NK-92 (cell line): ENCODE results near the gene CD164L2.
"Not testable (repeated sequence)": the region's sequence is repeated elsewhere in the genome, so short reads cannot be mapped to it uniquely, and the experiment has no call there.

Source experiments
- DNase-seq: peaks from one replicate; lab custom pipeline; 2025; ENCODE audit not compliant: unreplicated experiment; lab: John Stamatoyannopoulos, UW

Gene CD164L2

DNA sequence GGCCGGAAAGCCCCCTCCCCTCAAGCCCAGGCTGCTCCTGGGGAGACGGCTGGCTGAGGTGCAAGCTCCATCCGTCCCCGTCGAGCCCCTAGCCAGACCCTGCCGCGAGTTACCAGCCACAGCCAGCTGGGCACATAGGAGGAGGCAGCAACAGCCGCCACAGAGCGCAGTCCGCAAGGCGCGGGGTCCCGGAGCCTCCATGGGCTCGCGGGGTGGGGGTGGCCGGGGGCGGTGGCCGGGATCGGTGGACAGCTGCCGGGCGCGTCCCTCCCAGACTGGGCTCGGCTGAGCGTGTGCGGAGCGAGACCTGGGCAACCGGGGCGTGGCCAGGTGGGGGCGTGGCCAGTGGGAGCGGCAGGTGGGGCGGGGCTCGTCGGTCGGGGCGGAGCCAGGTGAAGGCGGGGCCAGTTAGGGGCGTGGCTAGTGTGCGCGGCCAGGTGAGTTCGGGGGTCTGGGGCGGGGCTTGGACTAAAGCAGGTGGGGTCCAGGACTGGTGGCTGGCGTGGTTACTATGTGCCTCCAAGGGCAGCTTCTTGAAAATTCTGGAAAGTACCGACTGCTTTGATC, at the start of gene CD164L2:
CD164L2 (minus strand) TSS at position 295 of the 567 bp plus-strand sequence; CDS start at position 201, 94 bp downstream.
- no peak for DNase-seq

DNA sequence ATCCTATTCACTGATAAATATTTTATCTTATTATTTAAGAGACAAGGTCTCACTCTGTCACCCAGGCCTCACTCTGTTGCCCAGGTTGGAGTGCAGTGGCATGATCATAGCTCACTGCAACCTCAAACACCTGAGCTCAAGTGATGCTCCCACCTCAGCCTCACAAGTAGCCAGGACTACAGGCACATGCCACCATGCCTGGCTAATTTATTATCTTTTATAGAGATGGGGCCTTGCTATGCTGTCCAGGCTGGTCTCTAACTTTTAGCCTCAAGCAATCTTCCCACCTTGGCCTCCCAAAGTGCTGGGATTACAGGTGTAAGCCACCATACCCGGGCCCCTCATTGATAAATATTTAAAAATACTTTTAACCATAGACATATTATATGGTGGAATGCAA, 49.6 kb upstream of the CD164L2 start:
- not testable (repeated sequence) for DNase-seq

DNA sequence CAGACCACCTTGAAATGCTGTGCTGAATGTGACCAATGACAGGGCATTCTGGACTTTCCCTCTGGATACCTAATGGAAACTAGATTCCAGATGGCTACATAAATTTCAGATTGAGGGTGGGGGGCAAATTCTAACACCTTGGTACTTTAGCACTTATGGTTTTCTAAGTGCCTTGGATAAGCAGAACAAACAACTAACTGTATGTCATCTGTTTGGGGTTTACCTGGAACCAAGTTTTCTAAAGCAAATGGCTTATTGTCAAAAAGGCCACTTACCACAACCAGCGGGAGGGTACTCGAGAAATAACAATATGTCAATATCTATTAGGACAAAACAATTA, 48.4 kb upstream of the CD164L2 start:
- no peak for DNase-seq

DNA sequence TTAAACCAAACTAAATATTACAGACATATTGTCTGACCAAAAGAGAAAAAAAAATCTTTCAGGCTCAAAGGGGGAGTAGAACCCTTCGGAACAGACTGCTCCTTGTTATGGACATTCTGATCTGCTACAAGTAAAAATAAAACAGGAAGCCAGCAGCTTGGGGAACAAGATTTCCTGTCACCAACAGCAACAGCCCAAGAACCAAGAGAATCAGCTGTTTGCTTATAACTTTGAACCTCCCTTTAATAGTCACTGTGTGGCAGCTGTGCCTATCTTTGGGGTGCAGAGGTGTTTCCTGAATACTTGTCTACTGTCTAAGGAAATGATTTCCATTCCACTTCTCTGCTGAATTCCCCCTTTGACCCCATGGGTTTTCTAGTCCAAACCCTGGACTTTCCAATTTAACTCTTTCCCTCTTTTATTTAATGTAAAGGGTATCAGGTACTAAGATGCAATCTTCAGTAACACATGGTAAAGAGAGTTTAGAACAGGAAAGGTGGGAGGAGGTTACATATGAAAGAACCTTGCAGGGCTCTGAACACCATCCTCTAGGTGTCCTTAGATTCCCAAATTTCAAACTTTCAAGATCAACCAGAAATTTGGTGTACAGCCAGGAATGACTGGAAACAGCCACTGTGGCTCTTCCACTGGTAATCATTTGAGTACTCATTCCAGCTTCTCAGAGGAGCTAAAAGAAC, 47.9 kb upstream of the CD164L2 start:
- no peak for DNase-seq

DNA sequence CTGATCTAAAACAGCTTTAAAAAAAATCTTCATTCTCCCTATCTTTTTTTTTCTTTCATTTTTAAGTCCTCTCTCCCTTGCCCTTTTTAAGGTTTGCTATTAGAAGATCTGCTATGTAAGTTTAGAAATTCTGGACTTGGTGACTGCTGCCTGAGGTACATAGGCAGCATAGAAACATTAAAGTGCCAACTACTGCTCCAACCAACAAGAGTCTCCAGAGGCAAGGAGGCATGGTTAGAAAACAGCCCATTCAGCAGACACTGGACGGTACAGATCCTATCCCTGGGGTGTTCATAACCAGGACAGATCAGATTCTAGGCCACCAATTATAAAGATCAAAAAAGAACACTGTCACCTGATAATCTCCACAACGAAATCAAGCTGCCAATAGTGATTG, 45.9 kb upstream of the CD164L2 start:
- DNase-seq: no peak

DNA sequence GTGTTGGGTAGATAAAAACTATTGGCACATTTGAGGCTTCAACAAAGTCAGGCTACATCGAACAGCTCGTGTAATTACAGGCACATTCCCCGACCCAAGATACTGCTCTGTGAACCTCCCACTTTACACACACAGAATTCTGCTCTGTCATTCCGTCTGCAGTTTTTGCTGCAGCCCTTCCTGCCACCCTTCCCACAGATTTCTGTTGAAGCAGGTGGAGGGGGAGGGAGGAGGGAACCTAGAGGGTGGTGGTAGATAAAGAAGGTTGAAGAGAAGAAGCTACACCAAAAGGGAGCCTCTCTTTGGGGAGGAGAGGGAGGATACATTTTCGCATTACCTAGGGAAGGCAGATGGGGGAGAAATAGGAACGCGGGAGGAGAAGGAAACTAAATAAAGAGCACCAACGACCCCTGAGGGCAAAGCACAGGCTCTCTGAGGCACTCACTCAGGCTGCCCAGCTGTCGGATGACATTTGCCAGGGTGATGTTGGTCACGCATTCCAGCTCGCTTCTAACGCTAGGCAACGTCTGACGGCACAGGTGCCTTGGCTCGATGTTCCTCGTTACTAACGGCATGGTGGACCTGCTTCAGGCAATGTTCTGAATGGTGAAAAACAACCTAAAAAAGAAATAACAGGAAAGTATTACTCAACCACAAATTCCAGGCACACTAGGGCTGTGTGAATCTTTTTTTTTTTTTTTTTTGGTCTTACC, 45.3 kb upstream of the CD164L2 start:
- no peak for DNase-seq

DNA sequence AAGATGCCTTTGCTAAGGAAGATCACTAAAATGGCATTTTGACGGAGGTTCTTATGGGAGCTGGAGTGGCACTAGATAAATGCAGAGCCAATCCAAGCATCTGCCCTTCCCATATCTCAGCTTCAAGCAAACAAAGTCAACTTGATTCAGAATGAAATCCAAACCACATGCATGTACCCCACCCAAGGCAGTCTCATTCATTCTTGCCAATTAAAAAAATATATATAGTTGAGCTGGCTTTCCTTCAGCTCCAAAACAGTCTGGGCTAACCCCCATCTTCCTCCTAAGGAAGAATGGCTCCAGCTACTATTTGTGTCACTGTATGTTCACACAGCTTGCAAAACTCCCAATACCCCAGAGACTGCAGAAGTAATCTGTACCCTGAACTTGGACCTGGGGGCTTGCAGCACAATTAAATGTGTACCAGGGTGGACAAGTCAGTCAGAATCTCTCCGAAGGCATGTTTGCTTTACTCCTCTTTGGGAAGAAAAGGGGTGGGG, 44.7 kb upstream of the CD164L2 start:
- no peak for DNase-seq

DNA sequence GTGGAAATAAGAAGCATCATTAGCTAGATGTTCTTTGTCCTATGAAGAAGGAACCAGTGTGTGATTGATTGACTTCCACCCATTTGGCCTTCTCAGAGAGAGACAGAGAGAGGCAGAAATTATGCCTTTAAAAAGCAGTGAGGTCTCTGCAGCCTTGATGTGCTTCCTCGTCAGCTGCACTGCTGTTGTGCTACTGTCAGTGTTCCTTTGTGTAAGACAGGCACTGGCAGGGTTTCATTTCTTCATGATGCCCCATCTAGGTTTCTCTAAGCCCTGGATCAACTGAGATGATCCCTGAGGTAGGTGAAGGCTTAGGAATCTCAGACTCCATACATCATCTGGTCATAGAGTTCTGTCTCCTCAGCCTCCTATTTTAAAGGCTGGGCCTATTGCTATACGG, 44.2 kb upstream of the CD164L2 start:
- no peak for DNase-seq

DNA sequence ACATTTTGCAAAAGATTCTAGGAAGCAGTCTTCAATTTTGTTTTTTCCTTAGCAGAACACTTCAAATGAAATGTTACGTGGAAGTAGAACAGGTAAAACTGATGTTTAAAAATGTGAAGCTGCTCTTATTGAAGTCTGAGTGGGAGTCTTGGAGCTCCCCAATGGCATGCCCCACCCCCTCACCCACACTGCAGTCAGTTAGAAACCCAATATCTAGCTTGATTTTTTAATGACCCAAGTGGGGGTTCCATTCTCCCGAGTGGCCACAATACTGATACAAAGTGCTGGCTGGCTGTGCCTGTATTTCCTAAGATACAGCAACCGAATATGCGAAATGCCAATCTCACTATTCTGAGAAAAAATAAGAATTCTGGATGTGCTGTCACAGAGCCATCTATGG, 40.6 kb upstream of the CD164L2 start:
- no peak for DNase-seq

DNA sequence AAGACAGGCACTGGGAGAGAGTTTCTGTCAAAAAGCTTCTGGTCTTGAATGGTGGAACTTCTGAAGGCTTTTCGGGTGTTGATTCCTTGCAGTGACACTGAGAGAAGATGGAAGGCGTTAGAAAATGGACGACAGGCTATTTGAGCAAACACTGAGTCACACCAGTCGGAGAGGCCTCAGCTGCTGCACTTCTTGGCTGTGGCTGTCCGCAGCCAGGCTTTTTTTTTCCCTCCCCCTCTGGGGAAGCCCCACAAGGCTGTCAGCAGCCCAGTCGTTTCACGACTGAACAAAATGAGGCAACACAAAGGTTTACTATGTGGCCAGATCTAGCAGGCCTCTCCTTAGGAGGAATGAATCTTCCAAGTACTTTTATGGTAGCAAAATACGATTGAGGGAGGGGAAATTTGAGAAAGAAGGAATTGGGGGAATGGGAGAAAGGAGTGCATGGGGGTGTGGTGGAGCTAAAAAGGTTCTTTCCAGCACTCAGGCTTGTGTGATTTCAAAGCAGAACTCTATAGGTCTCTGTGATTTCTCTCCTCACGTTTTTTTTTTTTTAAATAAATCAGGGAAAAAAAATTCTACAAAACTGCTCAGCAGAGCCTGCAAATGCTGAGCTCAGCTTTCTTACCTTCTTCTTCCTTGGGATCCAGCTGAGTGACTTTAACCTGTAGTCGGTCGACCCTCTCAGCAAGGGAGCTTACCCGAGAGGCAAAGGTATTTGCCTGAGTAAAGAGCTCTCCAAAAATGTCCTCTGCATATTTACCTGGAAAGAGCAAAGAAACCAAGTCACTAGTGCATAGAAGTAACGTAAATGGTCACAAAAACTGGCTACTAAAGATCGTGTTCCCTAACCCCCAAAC, 35.4 kb upstream of the CD164L2 start:
- DNase-seq: no peak

DNA sequence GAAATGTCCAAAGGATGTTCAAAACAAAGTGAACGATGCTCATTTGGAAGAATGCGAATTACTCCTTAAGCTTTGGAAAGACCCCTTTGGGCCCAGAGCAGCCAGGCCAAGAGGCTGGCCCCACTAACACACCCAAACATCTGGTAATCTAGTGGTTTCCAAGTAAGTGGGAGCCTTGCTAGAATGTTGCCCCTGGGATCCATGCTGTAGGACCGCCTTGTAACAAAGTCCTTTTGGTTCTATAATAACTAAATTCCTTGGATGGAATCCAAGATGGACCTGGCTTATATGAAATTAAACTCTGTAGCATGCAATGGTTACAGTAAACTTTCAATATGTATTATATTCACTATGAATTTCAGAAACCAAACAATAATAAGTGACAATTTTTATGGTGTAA, 34.6 kb upstream of the CD164L2 start:
- DNase-seq: no peak

DNA sequence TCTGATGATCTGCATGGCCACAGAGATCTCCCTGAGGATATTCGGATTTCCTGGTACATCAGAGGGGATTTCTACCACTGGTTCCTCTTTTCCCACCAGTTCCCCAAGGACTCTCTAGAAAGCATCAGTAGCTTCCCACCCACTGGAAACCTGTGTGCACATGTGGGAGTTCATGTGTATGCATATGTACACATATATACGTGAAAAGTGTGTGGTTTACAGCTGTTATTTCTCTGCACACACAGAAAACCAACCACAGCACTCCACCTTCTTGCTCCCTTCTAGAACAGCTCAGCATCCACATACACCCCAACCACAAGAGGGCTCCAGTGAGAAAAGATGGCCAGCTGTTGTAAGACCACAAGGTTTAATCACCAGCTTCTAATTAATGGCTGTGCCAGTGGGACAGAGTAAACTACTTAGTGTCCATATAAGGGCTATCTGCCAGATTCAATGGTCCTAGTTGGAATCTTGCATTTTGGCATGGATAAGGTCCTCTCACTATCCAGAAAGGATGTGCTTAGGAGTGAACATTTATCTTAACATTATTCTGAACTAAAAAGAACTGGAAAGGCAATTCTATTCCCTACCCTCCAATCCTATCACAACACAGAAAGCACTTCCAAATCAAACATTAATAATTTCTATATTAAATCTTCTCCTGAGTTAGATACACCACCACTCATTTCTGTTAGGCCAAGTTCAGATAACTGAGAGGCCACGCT, 33.4 kb upstream of the CD164L2 start:
- no peak for DNase-seq

DNA sequence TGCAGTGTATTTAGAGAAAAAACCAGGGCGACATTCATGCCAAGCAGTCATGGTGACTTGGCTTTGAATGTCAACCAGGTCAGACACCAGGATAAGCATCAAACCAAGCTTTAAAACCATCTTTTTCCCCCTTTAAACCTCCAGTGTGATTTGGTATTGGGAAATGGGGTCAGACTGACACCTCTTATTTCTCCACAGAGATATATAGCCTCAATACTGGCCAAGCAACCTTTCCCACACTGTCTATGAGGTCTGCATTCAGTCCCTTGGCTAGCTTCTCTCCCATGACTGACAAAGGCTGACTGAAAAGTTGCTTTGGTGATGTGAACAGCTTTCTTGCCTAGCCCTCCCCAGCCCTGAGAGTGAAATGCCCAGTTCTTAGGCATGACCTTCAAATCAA, 31.0 kb upstream of the CD164L2 start:
- DNase-seq: no peak

DNA sequence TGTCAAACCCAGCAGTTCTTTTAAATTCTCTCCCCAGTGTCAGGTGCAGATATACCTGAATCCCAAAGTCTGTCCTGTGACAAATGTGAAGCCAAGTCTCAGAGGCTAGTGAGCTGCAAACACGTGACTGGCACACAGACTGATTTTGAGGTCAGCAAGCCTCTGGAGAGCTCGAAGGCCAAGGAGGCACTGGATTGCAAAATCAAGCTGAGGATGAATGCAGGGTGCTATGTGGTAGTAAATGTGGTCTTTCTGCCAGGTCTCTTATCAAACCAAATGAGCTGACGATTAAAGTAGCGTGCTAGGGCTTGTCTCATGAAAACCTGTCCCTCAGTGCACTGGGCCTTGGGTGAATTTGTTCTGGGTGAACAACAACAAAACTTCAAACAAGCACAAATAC, 29.9 kb upstream of the CD164L2 start:
- no peak for DNase-seq

DNA sequence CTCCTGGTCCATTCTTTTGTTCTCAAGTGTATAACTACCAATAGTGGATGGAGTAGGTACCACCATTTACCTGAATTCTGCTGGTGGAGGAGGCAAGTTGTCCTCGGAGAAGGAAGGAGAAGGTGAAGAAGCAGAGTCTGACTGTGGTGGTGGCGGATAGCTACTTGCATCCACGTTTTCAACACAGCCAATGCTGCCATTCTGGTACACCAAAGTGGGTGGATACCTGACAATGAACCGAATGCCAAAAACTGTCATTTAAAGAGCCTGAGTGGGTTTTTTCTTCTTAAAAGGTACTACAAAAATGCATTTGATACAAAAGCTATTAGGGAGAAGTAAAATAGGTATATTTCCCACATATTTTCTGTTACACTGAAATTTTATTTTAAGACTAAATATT, 29.4 kb upstream of the CD164L2 start:
- no peak for DNase-seq

DNA sequence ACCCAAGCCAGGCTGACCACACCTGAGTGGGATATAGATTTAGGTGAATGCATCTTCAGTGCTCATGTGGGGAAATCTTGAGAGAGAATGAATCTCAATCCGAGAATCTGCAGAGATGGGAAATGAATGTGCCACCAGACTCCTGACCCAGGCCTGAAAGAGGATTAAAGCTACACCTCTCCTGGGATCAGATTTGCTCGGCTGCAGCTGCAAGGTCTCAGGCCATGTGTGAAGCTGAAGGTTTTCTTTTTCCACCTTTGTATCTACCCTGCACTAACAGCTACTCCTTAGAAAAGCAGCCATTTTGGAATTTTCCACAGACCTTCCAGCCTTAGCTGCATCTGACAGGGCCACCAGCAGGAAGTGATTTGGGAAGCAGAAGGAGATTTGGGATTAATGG, 27.6 kb upstream of the CD164L2 start:
- DNase-seq: no peak

DNA sequence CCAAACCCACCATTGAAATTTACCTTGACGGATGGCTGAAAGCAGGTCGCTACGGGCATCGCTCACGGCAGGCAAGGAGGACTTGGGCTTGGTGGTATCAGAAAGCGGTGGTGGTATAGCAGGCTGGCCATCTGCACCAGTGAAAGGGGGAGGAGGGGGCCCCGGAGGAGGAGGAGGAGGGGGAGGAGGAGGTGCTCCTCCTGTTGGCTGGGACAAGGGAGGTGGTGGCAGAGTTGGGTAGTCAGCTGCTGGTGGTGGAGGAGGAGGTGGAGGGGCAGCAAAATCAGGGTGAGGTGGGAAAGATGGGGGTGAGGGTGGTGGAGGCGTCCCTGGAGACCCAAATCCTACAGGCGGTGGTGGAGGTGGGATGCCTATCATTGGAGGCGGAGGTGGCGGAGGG, 26.5 kb upstream of the CD164L2 start:
- no peak for DNase-seq

DNA sequence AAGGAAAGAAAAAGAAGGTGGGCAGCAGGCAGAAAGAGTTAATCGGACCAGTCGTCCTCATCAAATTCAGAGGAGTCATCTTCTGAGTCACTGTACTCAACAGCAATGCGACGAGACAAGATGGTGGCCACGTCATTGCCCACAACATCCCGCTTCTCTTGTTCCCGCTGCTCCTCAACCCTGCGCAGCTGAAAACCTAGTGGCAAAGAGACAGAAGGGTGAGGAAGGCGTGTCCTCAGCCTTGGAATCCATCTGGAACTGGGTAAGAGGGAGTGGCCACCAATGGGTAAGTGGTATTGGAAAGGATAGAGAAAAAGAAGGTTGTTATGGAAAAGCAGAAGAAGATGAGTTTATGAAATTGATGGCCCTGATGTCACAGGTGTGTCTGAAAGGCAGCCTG, 25.0 kb upstream of the CD164L2 start:
- DNase-seq: no peak

DNA sequence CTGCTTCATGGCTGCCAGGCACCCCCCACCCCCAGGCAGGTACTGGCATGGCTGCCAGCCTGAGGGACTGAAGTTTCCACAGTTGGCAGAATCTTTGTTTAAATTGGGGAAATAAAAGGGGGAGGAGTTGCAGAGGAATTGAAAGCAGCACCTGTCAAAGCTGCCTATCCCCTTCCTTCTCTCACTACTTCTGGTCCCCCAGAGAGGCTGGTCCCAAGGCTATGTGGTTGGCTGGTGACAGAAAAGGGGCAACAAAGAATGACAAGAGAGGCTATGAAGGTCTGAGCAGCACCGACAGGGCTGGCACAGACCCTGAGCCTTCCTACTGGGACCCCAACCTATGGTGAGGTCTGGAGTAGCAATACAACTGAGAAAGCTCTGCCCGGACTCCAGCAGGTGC, 23.7 kb upstream of the CD164L2 start:
- not testable (repeated sequence) for DNase-seq

DNA sequence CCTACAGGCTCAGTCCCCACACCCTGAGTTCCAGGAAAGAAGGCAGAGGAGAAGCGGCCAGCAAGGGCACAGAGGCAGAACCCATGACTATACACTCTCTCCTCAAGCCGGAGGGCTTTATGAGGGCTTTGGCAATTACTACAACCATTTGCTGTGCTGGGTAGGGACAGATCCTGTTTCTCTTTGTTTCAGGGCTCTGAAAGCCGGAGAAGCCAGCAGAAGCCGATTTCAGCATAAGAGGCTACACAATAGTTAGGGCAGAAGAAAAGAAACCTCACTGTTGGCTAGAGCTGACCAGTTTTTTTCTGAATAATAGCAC, 23.2 kb upstream of the CD164L2 start:
- DNase-seq: no peak
